Esophagus squamous epithelium (tissue), 4 donors: ENCODE measurements around the gene SLC52A3.
"Not testable (repeated sequence)": the region's sequence is repeated elsewhere in the genome, so short reads cannot be mapped to it uniquely, and the experiment has no call there.

Experiments used
- CTCF ChIP-seq, 6 experiments: fragments of 450-650 bp in 4 of 6; fragments of 200-600 bp in 2 of 6; sonication (generic) in 2 of 6; IDR thresholded peaks; one replicate each; pipeline ENCODE4 v1.5.1; 2016 to 2019; ENCODE audit warnings: antibody characterized with exemption in 6 of 6, mild to moderate bottlenecking in 4 of 6, moderate library complexity in 4 of 6
- POLR2A ChIP-seq, 4 donors: fragments of 450-650 bp; IDR thresholded peaks; one replicate each; pipeline ENCODE4 v1.6.1; 2017; ENCODE audit warnings: antibody characterized with exemption in 4 of 4, mild to moderate bottlenecking in 4 of 4, moderate library complexity in 3 of 4

DNA sequence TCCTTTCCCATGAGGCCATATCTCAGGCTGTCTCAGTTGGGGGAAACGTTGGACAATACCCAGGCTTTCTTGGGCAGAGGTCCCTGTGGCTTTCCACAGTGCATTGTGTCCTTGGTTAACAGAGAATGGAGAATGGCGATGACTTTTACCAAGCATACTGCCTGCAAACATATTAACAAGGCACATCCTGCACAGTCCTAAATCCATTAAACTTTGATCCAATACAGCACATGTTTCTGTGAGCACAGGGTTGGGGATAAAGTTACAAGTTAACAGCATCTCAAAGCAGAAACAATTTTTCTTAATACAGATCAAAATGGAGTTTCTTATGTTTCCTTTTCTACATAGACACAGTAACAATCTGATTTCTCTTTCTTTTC, 44.1 kb upstream of the SLC52A3 start:
- not testable (repeated sequence) for TF ChIP-seq POLR2A, CTCF (IDR thresholded peaks at IDR 0.05)
